GM19468 (cell line): ENCODE data around the gene FOXJ3.
"Not testable (repeated sequence)": the region's sequence is repeated elsewhere in the genome, so short reads cannot be mapped to it uniquely, and the experiment has no call there.

Experiments
- ATAC-seq: cut with Tn5 transposase; IDR thresholded peaks from one replicate; pipeline ENCODE4 v1.9.1; 2021; ENCODE audit warnings: mild to moderate bottlenecking, moderate library complexity, moderate number of reproducible peaks; ENCODE audit not compliant: unreplicated experiment; ENCODE audit errors: extremely low read depth

Gene FOXJ3

DNA sequence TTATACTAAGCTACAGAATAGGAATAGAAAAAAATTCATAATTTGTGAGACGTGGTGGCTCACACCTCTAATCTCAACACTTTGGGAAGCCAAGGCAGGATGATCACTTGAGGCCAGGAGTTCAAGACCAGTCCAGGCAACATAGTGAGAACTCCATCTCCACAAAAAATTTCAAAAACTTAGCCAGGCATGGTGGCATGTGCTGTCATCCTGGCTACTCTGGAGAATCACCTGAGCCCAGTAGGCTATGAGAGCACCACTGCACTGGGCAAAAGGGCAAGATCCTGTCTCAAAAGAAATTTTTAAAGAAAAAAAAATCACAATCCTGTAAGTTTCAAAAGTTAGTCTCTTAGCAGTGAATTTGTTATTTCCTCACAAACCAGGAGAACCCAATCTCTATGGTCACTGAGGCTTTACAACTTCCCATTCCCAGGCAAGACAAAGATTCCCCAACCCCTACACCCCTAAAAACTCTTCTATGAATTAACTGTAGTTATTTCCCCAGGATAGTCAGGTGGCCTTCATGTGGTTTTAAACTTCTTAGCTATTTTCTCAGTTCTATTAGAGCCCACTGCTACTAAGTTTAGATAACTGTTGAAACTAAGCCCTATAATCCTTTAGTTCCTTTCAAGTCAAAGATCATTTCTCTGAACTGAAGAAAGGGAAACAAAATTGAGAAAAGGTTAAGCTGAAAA, 74.5 kb downstream of the FOXJ3 start:
- ATAC-seq = no peak

DNA sequence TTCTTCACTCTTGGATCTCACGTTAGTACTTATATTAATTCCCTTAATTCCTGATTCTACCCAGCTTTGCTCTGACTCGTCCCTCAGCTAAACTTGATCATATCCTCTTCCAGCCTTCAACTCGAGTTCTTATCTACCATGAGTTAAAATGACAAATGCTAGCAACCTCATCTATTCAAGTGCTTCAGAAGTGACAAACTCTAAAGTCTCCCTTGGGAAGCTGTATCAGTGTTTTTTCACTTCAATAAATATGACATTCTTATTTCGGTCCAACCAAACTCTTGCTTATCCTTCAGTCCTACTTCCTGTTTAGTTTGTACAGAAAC, 75.3 kb downstream of the FOXJ3 start:
- ATAC-seq = no peak

DNA sequence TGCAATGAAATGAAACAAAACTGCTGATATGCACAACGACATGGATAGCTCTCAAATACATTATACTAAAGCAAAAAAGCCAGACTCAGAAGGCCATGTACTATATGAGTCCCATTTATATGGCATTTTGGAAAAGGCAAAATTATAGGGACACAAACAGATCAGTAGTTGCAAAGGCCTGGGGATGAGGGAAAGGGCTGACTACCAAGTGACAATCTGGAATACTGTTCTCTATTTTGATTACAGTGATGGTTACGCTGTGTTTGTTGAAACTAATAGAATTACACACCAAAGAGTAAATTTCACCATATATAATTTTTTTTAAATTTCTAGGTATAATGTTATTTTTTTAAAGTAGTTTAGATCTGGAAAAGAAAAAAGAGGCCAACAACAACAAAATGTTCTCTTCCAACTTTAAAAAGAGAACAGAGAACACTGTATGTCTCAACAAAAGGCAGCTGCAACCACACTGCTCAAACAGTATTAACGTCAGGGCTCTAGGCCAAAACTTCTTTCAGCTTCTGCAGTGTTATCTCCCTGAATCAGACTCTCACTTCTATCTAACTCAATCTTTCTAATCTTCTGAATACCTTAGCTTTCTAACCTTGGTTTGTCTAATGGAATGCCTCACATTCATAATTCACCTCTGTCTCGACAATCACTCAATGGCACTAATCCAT, 75.8 kb downstream of the FOXJ3 start:
- ATAC-seq = no peak

DNA sequence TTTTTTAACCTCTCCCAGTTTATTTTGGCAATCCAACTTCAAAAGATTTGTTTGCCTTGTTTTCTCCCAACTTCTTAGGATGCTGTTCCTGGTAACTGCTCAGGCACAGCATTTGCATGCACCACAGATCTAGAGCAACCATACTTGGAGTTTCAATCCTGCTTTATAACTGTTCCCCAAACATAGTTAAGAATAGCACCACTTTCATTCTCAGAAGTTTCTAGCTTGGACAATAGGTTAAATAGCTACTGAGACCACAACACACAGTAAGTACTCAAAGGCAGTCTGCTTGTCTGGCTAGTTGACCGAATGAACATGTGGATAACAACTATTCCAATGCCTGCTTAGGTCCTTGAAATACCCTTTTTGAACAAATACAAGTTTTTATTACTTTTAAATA, 76.8 kb downstream of the FOXJ3 start:
- no peak for ATAC-seq

DNA sequence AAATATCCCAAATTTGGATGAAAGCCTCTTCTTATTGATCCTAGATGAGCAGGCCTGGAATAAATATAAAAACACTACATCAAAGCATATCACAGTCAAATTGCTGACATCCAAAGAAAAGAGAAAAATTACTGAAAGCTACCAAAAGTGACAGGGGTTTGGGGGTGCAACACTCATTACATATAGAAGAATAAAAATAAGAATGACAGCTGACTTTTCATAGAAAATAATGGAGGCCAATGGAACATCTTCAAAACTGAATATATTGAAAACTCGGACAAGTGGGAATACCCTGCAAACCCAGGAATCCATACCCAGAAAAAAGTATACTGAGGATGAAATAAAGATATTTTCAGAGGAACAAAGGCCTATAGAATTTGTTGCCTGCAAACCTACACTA, 84.0 kb downstream of the FOXJ3 start:
- ATAC-seq = no peak

DNA sequence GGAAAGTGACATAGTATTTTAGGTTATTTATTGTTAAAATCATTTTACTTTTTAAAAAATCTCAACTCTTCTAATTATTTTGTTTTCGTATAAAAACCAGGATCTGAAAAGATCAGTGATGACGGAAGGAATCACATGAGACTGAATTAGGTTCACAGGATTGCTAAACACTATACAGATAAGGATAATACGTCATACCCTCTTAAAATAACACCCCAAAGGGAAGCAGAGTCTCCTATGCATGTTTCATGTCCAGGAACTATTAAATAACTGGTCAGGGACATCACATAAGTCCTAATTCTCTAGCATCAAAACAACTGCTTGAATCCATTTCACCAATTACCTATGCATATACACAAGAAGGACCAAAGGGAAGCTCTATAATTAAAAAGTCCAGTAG, 84.9 kb downstream of the FOXJ3 start:
- no peak for ATAC-seq

DNA sequence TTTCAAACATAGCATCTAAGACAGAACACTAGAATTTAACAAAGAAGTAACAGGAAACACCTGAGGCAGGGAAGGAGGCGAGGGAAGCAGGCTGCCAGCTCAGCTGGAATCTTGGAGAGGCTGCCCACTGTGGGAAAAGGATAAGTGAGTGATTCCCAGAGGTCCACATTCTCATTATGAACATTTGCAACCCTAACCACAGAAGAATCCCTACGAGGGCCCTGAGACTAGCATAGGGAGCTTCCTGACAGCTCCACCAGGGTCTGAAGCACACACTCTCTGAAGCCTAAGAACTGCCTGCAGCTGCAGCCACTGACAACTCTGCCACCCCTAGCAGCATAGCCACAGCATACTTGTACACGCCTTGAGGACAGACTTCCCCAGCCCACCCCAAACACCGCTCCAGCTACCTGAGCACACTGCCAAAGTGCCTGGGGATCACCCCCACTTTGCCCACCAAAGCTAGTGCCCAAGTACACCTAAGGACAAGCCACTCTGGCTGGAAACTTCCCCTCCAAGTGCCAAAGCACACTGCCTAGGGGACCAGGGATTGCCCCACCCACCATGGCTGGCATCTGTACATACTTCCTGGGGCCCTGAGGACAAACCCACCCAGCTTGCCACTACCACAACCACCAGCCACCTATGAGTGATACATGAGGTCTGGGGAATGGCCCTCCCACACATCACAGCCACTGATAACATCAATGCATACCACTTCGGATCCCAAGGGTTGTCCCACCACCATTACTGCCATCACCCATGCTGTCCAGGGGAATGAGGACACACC, 93.9 kb downstream of the FOXJ3 start:
- no peak for ATAC-seq

DNA sequence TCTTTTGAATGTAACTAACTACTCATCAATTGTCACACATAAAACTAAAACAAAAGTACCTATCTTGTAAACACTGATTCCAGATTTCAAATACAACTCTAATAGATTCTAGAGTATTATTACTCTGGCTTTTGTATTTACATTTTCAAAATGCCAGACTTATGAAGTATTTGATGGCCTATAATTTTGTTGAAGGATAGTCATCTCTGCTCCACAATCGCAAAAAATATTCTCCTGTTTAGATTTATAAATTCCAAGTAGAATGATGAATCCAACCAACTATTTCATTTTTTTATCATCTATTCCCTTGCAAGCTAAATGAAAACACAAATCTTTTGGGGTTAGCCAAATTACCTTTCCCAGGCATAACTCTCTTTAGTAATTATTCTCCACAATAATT, 95.5 kb downstream of the FOXJ3 start:
- ATAC-seq = no peak

DNA sequence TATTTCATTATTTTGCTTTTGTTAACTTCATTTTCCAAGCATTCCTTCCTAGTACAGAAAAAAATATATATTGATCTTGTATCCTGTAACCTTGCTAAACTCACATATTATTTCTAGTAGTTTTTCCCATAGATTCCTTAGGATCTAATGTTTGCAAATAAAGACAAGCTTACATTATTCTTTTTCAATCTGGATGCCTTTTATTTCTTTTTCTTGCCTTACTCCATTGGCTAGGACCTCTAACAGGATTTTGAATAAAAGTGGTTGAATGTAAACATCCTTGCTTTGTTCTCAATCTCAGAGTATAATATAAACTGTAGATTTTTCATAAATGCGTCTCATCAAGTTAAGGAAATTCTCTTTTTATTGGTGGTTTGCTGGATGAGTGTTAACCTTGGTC, 96.0 kb downstream of the FOXJ3 start:
- ATAC-seq = no peak

DNA sequence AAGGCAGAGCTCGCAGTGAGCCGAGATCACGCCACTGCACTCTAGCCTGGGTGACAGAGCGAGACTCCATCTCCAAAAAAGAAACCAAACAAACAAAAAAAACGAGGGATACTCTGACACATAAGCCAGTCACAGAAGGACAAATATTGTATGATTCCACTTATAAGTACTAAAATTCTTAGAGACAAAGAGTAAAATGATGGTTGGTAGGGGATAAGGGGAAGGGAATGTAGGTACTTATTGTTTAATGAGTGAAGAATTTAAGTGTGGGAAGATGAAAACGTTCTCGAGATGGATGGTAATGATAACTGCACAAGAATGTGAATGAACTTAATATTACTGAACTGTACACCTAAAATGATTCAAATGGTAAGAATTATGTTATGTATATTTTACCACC, 103.8 kb downstream of the FOXJ3 start:
- ATAC-seq = no peak

DNA sequence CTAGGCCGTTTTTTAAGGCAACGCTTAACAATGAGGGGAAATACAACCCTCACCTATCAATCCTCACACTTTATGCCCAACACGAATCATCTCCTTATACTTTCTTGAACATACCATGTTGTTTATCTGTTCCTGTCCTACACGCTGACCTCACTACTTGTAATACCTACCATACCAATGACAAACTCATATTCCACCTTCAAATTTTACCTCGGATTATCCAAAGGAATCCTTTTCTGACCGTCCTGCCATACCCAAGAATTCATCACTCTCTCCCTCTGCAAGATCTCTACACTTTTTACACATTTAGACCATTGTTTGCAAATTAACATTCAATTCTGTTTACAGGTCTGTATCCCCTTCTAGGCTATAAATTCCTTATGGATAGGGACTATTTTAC, 106.1 kb downstream of the FOXJ3 start:
- ATAC-seq = no peak

DNA sequence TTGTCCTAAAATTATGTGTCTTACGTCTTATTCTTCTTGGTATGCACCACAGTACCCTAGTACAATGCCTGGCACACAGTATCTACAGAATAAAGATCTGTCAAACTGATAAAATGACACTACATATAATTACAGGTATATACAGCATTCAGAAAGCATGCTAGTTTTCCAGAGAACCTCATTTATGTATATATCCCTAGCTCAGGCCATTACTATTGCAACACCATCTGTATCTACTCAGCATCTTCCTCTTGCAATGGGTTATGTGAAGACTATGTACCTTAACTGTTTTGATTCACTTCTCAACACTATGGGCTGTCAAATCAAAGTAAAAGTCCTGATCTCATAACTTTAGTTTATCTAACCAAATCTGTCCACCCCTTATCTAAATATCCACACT, 112.0 kb downstream of the FOXJ3 start:
- no peak for ATAC-seq

DNA sequence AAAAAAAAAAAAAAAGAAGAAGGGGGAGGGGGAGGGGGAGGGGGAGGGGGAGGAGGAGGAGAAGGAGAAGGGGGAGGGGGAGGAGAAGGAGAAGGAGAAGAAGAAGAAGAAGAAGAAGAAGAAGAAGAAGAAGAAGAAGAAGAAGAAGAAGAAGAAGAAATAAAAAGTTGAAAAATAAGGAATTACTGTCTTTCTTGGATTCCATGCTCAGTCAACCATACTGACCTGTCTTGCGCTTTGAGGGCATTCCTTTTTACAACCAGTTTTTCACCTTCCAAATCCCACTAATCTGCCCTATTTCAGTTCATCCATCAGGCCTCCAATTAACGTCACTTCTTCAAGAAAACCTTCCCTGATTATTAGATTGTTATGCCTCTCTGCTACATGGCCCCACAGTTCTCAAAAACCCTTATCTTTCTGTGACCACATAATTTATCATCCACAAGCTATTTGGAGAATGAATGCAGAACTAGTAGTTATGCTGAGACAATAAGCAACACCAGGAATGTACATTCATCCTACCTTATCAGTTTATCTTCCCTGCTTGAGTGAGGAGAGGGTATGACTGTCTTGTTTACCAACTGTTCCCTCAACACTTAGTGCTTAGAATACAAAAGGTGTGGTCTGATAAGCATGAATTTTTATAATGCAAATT, 113.0 kb downstream of the FOXJ3 start:
- ATAC-seq = no peak

DNA sequence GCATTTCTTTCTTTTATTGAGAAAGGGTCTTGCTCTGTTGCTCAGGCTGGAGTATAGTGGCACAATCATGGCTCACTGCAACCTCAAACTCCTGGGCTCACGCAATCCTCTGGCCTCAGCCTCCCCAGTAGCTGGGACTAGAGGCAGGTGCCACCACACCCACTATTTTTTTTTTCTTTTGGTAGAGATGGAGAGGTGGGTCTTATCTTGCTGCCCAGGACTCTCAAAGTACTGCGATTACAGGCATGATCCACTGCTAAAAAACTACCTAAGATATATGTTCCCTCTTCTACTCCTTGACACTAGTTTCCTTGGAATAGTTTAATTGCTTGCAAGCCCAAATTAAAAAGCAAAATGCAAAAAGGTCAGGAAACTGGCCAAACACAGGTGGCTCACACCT, 113.6 kb downstream of the FOXJ3 start:
- ATAC-seq = no peak

DNA sequence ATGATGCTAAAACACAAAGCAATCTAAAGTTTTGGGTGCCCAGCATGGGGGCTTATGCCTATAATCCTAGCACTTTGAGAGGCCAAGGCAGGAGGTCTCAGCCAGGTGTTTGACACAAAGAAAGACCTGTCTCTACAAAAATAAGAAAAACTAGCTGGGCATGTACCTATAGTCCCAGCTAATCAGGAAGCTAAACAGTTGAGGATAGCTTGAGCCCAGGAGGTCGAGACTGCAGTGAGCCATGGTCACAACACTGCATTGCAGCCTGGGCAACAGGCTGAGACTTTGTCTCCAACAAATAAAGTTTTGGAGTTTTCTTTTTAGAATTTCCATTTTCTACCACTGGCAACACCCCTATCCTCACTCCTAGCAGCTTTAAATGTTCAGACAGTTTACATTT, 115.4 kb downstream of the FOXJ3 start:
- ATAC-seq = no peak

DNA sequence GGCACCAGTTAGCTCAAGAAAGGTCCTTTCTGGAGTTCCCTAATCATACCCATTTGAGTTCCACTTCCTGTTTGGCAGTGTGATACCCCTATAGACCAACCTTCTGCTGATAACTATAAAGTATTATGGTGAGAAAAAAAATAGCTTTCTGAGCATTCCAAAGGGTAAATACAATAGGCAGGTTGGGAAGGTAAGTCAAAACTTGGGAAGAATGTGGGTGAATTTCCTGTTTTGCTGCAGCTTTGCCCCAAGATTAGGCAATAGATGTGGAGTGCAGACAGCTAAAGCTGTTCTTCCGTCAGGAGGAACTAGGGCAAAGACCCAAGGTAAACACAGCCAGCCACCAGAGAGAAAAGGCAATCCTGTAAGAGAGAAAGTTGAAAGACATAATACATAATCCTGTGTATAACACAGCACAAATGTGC, 120.6 kb downstream of the FOXJ3 start:
- ATAC-seq = no peak

DNA sequence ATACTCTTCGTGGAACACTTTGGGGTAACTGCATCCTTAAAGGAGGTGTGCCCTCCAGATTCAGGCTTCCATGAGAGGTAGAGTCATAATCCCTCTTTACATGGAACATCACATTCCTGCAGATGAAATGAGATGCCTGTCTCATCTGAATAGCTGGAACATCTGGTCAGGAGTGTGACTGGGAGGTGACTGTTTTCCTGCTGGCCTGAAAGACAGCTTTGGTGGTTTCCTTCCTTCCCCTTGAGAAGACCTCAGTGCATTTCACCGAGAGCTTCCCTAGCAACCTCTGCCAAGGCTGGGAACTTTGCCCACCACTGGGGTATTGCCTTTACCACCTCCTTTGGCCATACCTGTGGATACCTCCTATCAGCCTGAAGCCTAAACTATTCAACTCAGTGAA, 123.8 kb downstream of the FOXJ3 start:
- ATAC-seq = no peak

DNA sequence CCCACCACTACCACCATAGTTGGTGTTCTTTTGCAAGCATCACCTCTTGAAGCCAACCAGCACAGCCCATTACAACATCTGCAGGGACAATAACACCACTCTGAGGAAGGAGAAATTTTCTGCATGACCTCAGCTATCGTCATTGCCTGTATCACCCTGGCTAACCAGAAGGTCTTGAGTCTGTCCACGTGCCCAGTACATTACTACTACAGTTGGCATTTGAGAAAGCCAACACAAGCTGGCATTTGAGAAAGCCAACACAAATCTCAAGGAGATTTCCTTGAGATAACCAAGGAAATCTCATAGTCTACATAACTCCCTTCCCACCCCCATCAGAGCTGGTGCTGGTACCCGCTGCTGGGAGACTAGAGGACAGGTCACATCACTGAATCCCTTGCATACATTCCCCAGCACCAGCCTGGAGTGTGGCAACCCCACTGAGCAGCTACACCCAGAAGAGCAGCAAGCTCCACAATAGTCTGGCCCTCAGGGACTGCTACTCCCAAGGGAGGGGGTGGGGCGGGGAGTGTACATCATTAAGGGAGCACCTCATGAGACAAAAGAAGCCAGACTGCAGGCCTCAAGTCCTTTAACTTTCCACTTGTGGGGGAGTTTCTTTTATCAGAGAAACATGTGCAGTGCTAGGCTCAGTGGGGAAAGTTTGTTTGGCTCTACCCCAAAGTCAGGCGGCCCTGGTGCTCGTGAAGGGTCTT, 124.5 kb downstream of the FOXJ3 start:
- ATAC-seq = no peak

DNA sequence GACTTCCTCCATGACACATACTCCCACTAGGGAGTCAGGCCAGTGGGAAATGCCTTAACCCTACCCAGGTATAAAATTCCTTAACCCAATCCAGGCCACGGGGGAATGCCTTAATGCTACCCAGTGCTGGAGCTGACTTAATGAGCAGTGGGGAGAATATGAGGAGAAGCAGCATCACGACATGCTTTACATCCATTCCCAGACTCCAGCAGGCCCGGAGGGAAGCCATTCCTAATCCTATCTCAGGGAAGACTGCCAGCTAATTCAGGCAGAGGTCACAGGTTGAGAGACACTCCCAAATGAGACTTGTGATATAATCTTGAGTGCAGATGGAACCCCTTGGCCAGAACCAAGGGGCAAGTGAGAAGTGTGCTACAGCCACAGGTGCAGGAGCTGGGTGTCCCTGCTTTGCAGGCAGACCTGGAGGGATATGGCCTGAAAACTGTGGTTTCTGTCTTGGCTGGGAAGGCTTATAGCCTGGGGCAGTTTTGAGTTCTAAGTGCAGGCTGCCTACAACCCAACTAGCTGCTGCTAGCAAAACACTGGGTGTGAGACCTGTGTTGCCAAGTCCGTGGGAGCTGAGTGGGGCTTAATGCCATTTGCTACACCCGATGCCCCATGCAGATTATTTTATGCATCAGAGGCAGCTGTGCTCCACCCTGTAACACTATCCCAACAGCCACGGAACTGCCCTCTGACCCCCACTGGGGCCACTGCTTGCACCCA, 125.3 kb downstream of the FOXJ3 start:
- ATAC-seq = no peak

DNA sequence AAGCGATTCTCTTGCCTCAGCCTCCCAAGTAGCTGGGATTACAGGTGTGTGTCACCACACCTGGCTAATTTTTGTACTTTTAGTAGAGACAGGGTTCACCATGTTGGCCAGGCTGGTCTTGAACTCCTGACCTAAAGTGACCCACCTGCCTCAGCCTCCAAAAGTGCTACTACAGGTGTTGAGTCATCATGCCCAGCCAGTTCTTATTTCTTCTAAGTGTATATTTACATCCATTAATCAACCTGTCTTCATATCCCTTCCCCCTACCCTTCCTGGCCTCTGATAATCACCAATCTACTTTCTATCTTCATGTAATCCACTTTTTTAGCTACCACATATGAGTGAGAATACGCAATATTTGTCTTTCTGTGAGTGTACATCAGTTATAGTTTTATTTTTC, 128.1 kb downstream of the FOXJ3 start:
- ATAC-seq = not testable (repeated sequence)
